GM23338 (cell line): ENCODE results near the gene PPP1CC. TPM values are rescaled to one million over a fixed set of nuclear protein-coding genes. Genes with fewer than 3 reads are reported as not detected.
A peak's percentile ranks its signal among the peaks of the same experiment; 100 is the strongest.

ENCODE experiments used
- ATAC-seq: fragments of 200-7000 bp; cut with Tn5 transposase; 3 replicates; pipeline ENCODE4 v1.9.1; 2020
- DNase-seq: peaks from one replicate; pipeline ENCODE4 v3.0.0-alpha.2; 2015; ENCODE audit warnings: low spot score
- H2AFZ ChIP-seq: fragments of 200-600 bp; sonication (generic); 2 replicates; pipeline ENCODE4 v1.8.0; 2016; ENCODE audit warnings: antibody characterized with exemption, mild to moderate bottlenecking, moderate library complexity
- H3F3A ChIP-seq: fragments of 200-600 bp; sonication (generic); replicated peaks from 2 replicates; pipeline ENCODE4 v1.8.0; 2017; ENCODE audit warnings: antibody characterized with exemption, mixed run types, low read depth
- H3K27ac ChIP-seq: fragments of 200-600 bp; sonication (generic); 2 replicates; pipeline ENCODE4 v1.6.1; 2016; ENCODE audit warnings: low read depth
- H3K27me3 ChIP-seq: fragments of 200-600 bp; sonication (generic); 2 replicates; pipeline ENCODE4 v1.8.0; 2016; ENCODE audit warnings: mild to moderate bottlenecking, mixed run types, moderate library complexity; ENCODE audit not compliant: insufficient read depth
- H3K36me3 ChIP-seq: fragments of 200-600 bp; sonication (generic); 2 replicates; pipeline ENCODE4 v1.8.0; 2016; ENCODE audit warnings: mild to moderate bottlenecking; ENCODE audit not compliant: insufficient read depth
- H3K4me1 ChIP-seq: fragments of 200-600 bp; sonication (generic); 2 replicates; pipeline ENCODE4 v1.8.0; 2016; ENCODE audit warnings: mild to moderate bottlenecking, moderate library complexity; ENCODE audit not compliant: insufficient read depth
- H3K4me2 ChIP-seq: fragments of 200-600 bp; sonication (generic); 2 replicates; pipeline ENCODE4 v1.7.1; 2017; ENCODE audit warnings: mixed run types
- H3K4me3 ChIP-seq: fragments of 200-600 bp; sonication (generic); 2 replicates; pipeline ENCODE4 v1.6.1; 2016; ENCODE audit warnings: mixed run types
- H3K79me2 ChIP-seq: fragments of 200-600 bp; sonication (generic); replicated peaks from 2 replicates; pipeline ENCODE4 v1.8.0; 2017; ENCODE audit warnings: mild to moderate bottlenecking; ENCODE audit not compliant: insufficient read depth
- H3K9me2 ChIP-seq: fragments of 200-600 bp; sonication (generic); 2 replicates; pipeline ENCODE4 v1.8.0; 2017; ENCODE audit not compliant: insufficient read depth
- H4K20me1 ChIP-seq: fragments of 200-600 bp; sonication (generic); replicated peaks from 2 replicates; pipeline ENCODE4 v1.8.0; 2017; ENCODE audit warnings: mild to moderate bottlenecking; ENCODE audit not compliant: insufficient read depth
- H3K27ac Mint-ChIP-seq: 2 replicates; pipeline ENCODE4 v1.8.0; 2020; ENCODE audit warnings: inconsistent platforms, mild to moderate bottlenecking, moderate library complexity, mixed read lengths
- H3K27me3 Mint-ChIP-seq: 3 replicates; pipeline ENCODE4 v1.8.0; 2022; ENCODE audit warnings: low read depth, mild to moderate bottlenecking, moderate library complexity, mixed read lengths, inconsistent platforms; ENCODE audit not compliant: insufficient read depth, poor library complexity
- H3K36me3 Mint-ChIP-seq: 3 replicates; pipeline ENCODE4 v1.8.0; 2021; ENCODE audit warnings: low read depth, mild to moderate bottlenecking, inconsistent platforms, moderate library complexity, mixed read lengths
- H3K4me1 Mint-ChIP-seq: 3 replicates; pipeline ENCODE4 v1.8.0; 2020; ENCODE audit warnings: mild to moderate bottlenecking, inconsistent platforms, mixed read lengths
- H3K4me3 Mint-ChIP-seq: 3 replicates; pipeline ENCODE4 v1.8.0; 2021; ENCODE audit warnings: moderate library complexity, mild to moderate bottlenecking, inconsistent platforms, mixed read lengths
- H3K9me3 Mint-ChIP-seq: 3 replicates; pipeline ENCODE4 v1.8.0; 2020; ENCODE audit warnings: moderate library complexity, mild to moderate bottlenecking, inconsistent platforms, mixed read lengths
- CREB1 ChIP-seq: fragments of 250-450 bp; sonication (Bioruptor Pico); IDR thresholded peaks from 2 replicates; pipeline ENCODE4 v1.5.0; 2020; ENCODE audit warnings: low read depth, mild to moderate bottlenecking, moderate library complexity
- CTCF ChIP-seq, 2 experiments: fragments of 200-600 bp in 1 of 2; sonication (generic) in 1 of 2; conservative IDR thresholded peaks; 2 replicates each; pipeline versions ENCODE4 v1.5.1 to v1.6.1; 2016 to 2017; ENCODE audit warnings: antibody characterized with exemption in 2 of 2, low read depth in 2 of 2, mild to moderate bottlenecking in 2 of 2, moderate library complexity in 1 of 2
- EZH2phosphoT487 ChIP-seq: fragments of 200-600 bp; sonication (generic); IDR thresholded peaks from one replicate; pipeline ENCODE4 v1.8.1; 2018; ENCODE audit warnings: antibody characterized with exemption; ENCODE audit not compliant: unreplicated experiment
- JUNB ChIP-seq: IDR thresholded peaks from one replicate; pipeline ENCODE4 v1.6.1; 2016; ENCODE audit warnings: antibody characterized with exemption; ENCODE audit not compliant: unreplicated experiment
- NANOG ChIP-seq: IDR thresholded peaks from 2 replicates; pipeline ENCODE4 v1.6.1; 2016; ENCODE audit warnings: antibody characterized with exemption, borderline replicate concordance
- POLR2AphosphoS5 ChIP-seq: IDR thresholded peaks from 2 replicates; pipeline ENCODE4 v1.6.1; 2016; ENCODE audit warnings: antibody characterized with exemption, low read depth
- REST ChIP-seq: IDR thresholded peaks from one replicate; pipeline ENCODE4 v1.6.1; 2018; ENCODE audit warnings: antibody characterized with exemption; ENCODE audit not compliant: unreplicated experiment
- STAT1 ChIP-seq: IDR thresholded peaks from one replicate; pipeline ENCODE4 v1.6.1; 2016; ENCODE audit warnings: antibody characterized with exemption; ENCODE audit not compliant: unreplicated experiment
- ZNF331 ChIP-seq: fragments of 250-450 bp; sonication (Bioruptor Pico); IDR thresholded peaks from 2 replicates; pipeline ENCODE4 v1.5.0; 2020; ENCODE audit warnings: low read depth, mild to moderate bottlenecking, moderate library complexity
- ZNF462 ChIP-seq: fragments of 250-450 bp; sonication (Bioruptor Pico); IDR thresholded peaks from 2 replicates; pipeline ENCODE4 v1.5.0; 2020; ENCODE audit warnings: mild to moderate bottlenecking, moderate library complexity
- polyA plus RNA-seq: library from polyadenylated mRNA; unstranded; fragments of >200 nt; fragmentation: Nextera tagmentation; extraction: Ambion mirVana; gene quantifications from 2 replicates; pipeline ENCODE4 v1.2.1, GENCODE V29; 2016
- total RNA-seq: library from RNA; depleted of rRNA; stranded (reverse); fragments of >200 nt; shearing (Covaris generic); gene quantifications from 2 replicates; pipeline ENCODE4 v1.2.3, GENCODE V29; 2014

PPP1CC gene
- total and polyA plus RNA-seq, 2 experiments from 2014 or later = 276 to 501 TPM

- Histone ChIP-seq H3K4me3 (no peak overlapping the region), H3F3A (no peaks in the 10 kb centered on the region), H3K27ac (no peak overlapping the region), H2AFZ (no peak overlapping the region), H3K79me2 (no peaks in the 10 kb centered on the region), H3K9me2 (no peaks in the 10 kb centered on the region), H3K4me1 (no peaks in the 10 kb centered on the region), H4K20me1 (no peaks in the 10 kb centered on the region), H3K27me3 (no peaks in the 10 kb centered on the region), H3K36me3 (no peaks in the 10 kb centered on the region), H3K4me2 (no peak overlapping the region)
- Mint-ChIP-seq H3K4me1 (peaks cover 8% of the 10 kb centered on the region; the same call in 2 of the 3 replicates), H3K9me3 (no peaks in the 10 kb centered on the region), H3K27me3 (peaks cover 1% of the 10 kb centered on the region), H3K27ac (no peak overlapping the region), H3K36me3 (no peaks in the 10 kb centered on the region; the same call in 2 of the 3 replicates), H3K4me3 (no peak overlapping the region)
- DNase-seq (no peak), ATAC-seq (peak; percentile 56)
- TF ChIP-seq CREB1 (CRISPR knock-in tag) (no peak), POLR2AphosphoS5 (no peak), STAT1 (no peak), JUNB (no peak), CTCF (conservative IDR thresholded peaks at IDR 0.05; ENCODE audit: low read depth in 2 of 2) (no peak), NANOG (no peak), EZH2phosphoT487 (no peak), REST (no peak), ZNF462 (no peak), ZNF331 (CRISPR knock-in tag) (no peak)
These were observed 65.3 kb downstream of the PPP1CC start for GRCh38 chr12:110677206-110677911.
